H9 (cell line): ENCODE measurements around the gene STX11. TPM values are rescaled to one million over a fixed set of nuclear protein-coding genes. Genes with fewer than 3 reads are reported as not detected.

Experiments used
- DNase-seq: peaks from one replicate; pipeline ENCODE4 v3.0.0-alpha.2; 2017
- H2AFZ ChIP-seq: one replicate; pipeline ENCODE4 v1.6.1; 2013; ENCODE audit warnings: mild to moderate bottlenecking, low read length, control low read depth, moderate library complexity
- H2AK5ac ChIP-seq: 2 replicates; pipeline ENCODE4 v1.6.1; 2013; ENCODE audit warnings: low read length, control low read depth, mixed read lengths; ENCODE audit not compliant: insufficient read length
- H2BK120ac ChIP-seq: one replicate; pipeline ENCODE4 v1.6.1; 2013; ENCODE audit warnings: low read depth, mild to moderate bottlenecking, low read length, control low read depth, inconsistent platforms; ENCODE audit not compliant: poor library complexity, severe bottlenecking
- H2BK12ac ChIP-seq: 2 replicates; pipeline ENCODE4 v1.6.1; 2013; ENCODE audit warnings: low read length, control low read depth, mixed read lengths, low read depth; ENCODE audit not compliant: insufficient read length
- H2BK15ac ChIP-seq: 2 replicates; pipeline ENCODE4 v1.6.1; 2013; ENCODE audit warnings: low read depth, low read length, control low read depth
- H2BK20ac ChIP-seq: one replicate; pipeline ENCODE4 v1.6.1; 2013; ENCODE audit warnings: low read depth, mild to moderate bottlenecking, low read length, control low read depth, inconsistent platforms; ENCODE audit not compliant: poor library complexity, severe bottlenecking
- H2BK5ac ChIP-seq: 2 replicates; pipeline ENCODE4 v1.6.1; 2013; ENCODE audit warnings: low read length, control low read depth, mixed read lengths; ENCODE audit not compliant: insufficient read length
- H3K14ac ChIP-seq: 2 replicates; pipeline ENCODE4 v1.6.1; 2013; ENCODE audit warnings: low read length, control low read depth; ENCODE audit not compliant: insufficient read depth
- H3K18ac ChIP-seq: 2 replicates; pipeline ENCODE4 v1.6.1; 2013; ENCODE audit warnings: low read depth, mild to moderate bottlenecking, mixed read lengths, low read length, control low read depth; ENCODE audit not compliant: insufficient read length
- H3K23ac ChIP-seq: 2 replicates; pipeline ENCODE4 v1.6.1; 2013; ENCODE audit warnings: low read length, control low read depth, mixed read lengths, low read depth; ENCODE audit not compliant: insufficient read length
- H3K23me2 ChIP-seq: 2 replicates; pipeline ENCODE4 v1.6.1; 2013; ENCODE audit warnings: low read depth, mild to moderate bottlenecking, mixed read lengths, low read length, control low read depth; ENCODE audit not compliant: insufficient read length, poor library complexity, severe bottlenecking
- H3K27ac ChIP-seq: 2 replicates; pipeline ENCODE4 v1.5.1; 2013; ENCODE audit warnings: low read length, control low read depth, mixed read lengths, low read depth; ENCODE audit not compliant: insufficient read length
- H3K27me3 ChIP-seq: 2 replicates; pipeline ENCODE4 v1.6.1; 2013; ENCODE audit warnings: low read length, control low read depth, inconsistent platforms; ENCODE audit not compliant: insufficient read depth
- H3K4ac ChIP-seq: 2 replicates; pipeline ENCODE4 v1.6.1; 2013; ENCODE audit warnings: low read depth, mild to moderate bottlenecking, control low read depth, inconsistent platforms, low read length, moderate library complexity
- H3K4me1 ChIP-seq: 2 replicates; pipeline ENCODE4 v1.6.1; 2013; ENCODE audit warnings: low read length, control low read depth, inconsistent platforms; ENCODE audit not compliant: insufficient read depth
- H3K4me2 ChIP-seq: 2 replicates; pipeline ENCODE4 v1.6.1; 2013; ENCODE audit warnings: low read length, control low read depth, mixed read lengths; ENCODE audit not compliant: insufficient read length, insufficient read depth
- H3K56ac ChIP-seq: 2 replicates; pipeline ENCODE4 v1.6.1; 2013; ENCODE audit warnings: low read depth, mild to moderate bottlenecking, mixed read lengths, low read length, control low read depth; ENCODE audit not compliant: insufficient read length
- H3K79me1 ChIP-seq: 2 replicates; pipeline ENCODE4 v1.6.1; 2013; ENCODE audit warnings: low read depth, mild to moderate bottlenecking, moderate library complexity, low read length, control low read depth, inconsistent platforms; ENCODE audit not compliant: insufficient read depth, poor library complexity, severe bottlenecking
- H3K79me2 ChIP-seq: 2 replicates; pipeline ENCODE4 v1.6.1; 2013; ENCODE audit warnings: low read length, control low read depth, inconsistent platforms; ENCODE audit not compliant: insufficient read depth
- H3K9ac ChIP-seq: 2 replicates; pipeline ENCODE4 v1.6.1; 2013; ENCODE audit warnings: low read length, control low read depth, mixed read lengths; ENCODE audit not compliant: insufficient read length; ENCODE audit errors: extremely low read depth
- H3K9me3 ChIP-seq: one replicate; pipeline ENCODE4 v1.6.1; 2013; ENCODE audit warnings: low read depth, low read length, inconsistent platforms; ENCODE audit not compliant: control insufficient read depth
- H3T11ph ChIP-seq: one replicate; pipeline ENCODE4 v1.6.1; 2013; ENCODE audit warnings: mild to moderate bottlenecking, low read length, control low read depth, inconsistent platforms
- H4K20me1 ChIP-seq: one replicate; pipeline ENCODE4 v1.6.1; 2013; ENCODE audit not compliant: control insufficient read depth, insufficient read length, insufficient read depth
- H4K5ac ChIP-seq: 2 replicates; pipeline ENCODE4 v1.6.1; 2013; ENCODE audit warnings: low read depth, mild to moderate bottlenecking, mixed read lengths, low read length, control low read depth; ENCODE audit not compliant: insufficient read length
- H4K8ac ChIP-seq: replicated peaks from 2 replicates; pipeline ENCODE4 v1.6.1; 2013; ENCODE audit warnings: low read length, control low read depth, mixed read lengths, low read depth; ENCODE audit not compliant: insufficient read length
- H4K91ac ChIP-seq: 2 replicates; pipeline ENCODE4 v1.6.1; 2013; ENCODE audit warnings: low read depth, mild to moderate bottlenecking, moderate library complexity, mixed read lengths, low read length, control low read depth; ENCODE audit not compliant: insufficient read length
- H3K27ac Mint-ChIP-seq, 3 experiments: 2 replicates in 2 of 3; 3 replicates in 1 of 3; pipeline ENCODE4 v1.8.0; 2020 to 2021; ENCODE audit warnings: mixed read lengths in 3 of 3, mild to moderate bottlenecking in 1 of 3, moderate library complexity in 1 of 3
- H3K27me3 Mint-ChIP-seq: 2 replicates; pipeline ENCODE4 v1.8.0; 2021; ENCODE audit warnings: low read depth, mild to moderate bottlenecking, moderate library complexity, mixed read lengths
- H3K36me3 Mint-ChIP-seq, 3 experiments: 2 replicates in 2 of 3; 3 replicates in 1 of 3; pipeline ENCODE4 v1.8.0; 2020 to 2021; ENCODE audit warnings: low read depth in 3 of 3, mixed read lengths in 3 of 3; ENCODE audit not compliant: insufficient read depth in 1 of 3
- H3K4me1 Mint-ChIP-seq, 2 experiments: 2 replicates each; pipeline ENCODE4 v1.8.0; 2020; ENCODE audit warnings: mixed read lengths in 2 of 2
- H3K4me3 Mint-ChIP-seq, 2 experiments: 2 replicates in 1 of 2; 3 replicates in 1 of 2; pipeline ENCODE4 v1.8.0; 2020 to 2021; ENCODE audit warnings: mild to moderate bottlenecking in 2 of 2, mixed read lengths in 2 of 2, moderate library complexity in 1 of 2
- H3K9me3 Mint-ChIP-seq, 2 experiments: 2 replicates in 1 of 2; 3 replicates in 1 of 2; pipeline ENCODE4 v1.8.0; 2020; ENCODE audit warnings: mild to moderate bottlenecking in 2 of 2, mixed read lengths in 2 of 2, moderate library complexity in 1 of 2
- WGBS: extraction: QIAGEN DNeasy Blood & Tissue Kit; methylation state at CpG from one replicate; pipeline ENCODE4 v1.1.7; 2013; ENCODE audit warnings: missing lambda C conversion rate, low lambda C conversion rate, mixed read lengths; ENCODE audit not compliant: insufficient read length; ENCODE audit errors: extremely low coverage; 5-methylcytosine and 5-hydroxymethylcytosine counted together
- total RNA-seq: library from RNA; stranded (reverse); gene quantifications from 2 replicates; pipeline ENCODE4 v1.2.1, GENCODE V29; 2021
- TF ChIP-seq, protein P1 (sequence below): fragments of 200-600 bp; sonication (generic); conservative IDR thresholded peaks from 3 replicates; pipeline ENCODE4 v1.8.0; 2021; ENCODE audit warnings: antibody characterized with exemption, mild to moderate bottlenecking

STX11 gene
- total RNA-seq, 1 experiment from 2014 or later: 0.22 TPM

GRCh38 chr6:144144996-144145395 is 5.3 kb upstream of the STX11 start:
- Histone ChIP-seq H3K14ac (no peak overlapping the region), H3K79me2 (no peaks in the 10 kb centered on the region), H3K27me3 (peaks cover 12% of the 10 kb centered on the region), H4K5ac (no peak overlapping the region), H2BK20ac (no peak overlapping the region), H3K4ac (no peak overlapping the region), H3K23me2 (peaks cover 6% of the 10 kb centered on the region), H3K4me1 (no peaks in the 10 kb centered on the region), H3K9me3 (no peaks in the 10 kb centered on the region), H3K79me1 (no peaks in the 10 kb centered on the region), H3K18ac (no peak overlapping the region), H4K20me1 (no peaks in the 10 kb centered on the region), H2BK5ac (no peak overlapping the region), H2BK15ac (no peak overlapping the region), H4K8ac (no peak overlapping the region), H3T11ph (no peak overlapping the region), H3K4me2 (no peak overlapping the region), H2AK5ac (no peak overlapping the region), H3K27ac (no peak overlapping the region), H4K91ac (no peak overlapping the region), H2BK120ac (no peak overlapping the region), H2AFZ (no peak overlapping the region), H2BK12ac (no peak overlapping the region), H3K56ac (no peak overlapping the region), H3K23ac (no peak overlapping the region), H3K9ac (no peak overlapping the region)
- Mint-ChIP-seq H3K4me3 (no peak overlapping the region), H3K36me3 (no peaks in the 10 kb centered on the region), H3K9me3 (no peaks in the 10 kb centered on the region), H3K27ac (no peak overlapping the region), H3K27me3 (peaks cover 50% of the 10 kb centered on the region), H3K4me1 (peaks cover 2% of the 10 kb centered on the region in 2 experiments; a peak in 2 of 4 replicates)
- TF ChIP-seq, protein P1, sequence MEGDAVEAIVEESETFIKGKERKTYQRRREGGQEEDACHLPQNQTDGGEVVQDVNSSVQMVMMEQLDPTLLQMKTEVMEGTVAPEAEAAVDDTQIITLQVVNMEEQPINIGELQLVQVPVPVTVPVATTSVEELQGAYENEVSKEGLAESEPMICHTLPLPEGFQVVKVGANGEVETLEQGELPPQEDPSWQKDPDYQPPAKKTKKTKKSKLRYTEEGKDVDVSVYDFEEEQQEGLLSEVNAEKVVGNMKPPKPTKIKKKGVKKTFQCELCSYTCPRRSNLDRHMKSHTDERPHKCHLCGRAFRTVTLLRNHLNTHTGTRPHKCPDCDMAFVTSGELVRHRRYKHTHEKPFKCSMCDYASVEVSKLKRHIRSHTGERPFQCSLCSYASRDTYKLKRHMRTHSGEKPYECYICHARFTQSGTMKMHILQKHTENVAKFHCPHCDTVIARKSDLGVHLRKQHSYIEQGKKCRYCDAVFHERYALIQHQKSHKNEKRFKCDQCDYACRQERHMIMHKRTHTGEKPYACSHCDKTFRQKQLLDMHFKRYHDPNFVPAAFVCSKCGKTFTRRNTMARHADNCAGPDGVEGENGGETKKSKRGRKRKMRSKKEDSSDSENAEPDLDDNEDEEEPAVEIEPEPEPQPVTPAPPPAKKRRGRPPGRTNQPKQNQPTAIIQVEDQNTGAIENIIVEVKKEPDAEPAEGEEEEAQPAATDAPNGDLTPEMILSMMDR: no peak
- DNase-seq: no peak
- no CpG with 5 or more reads among the region's 1 CpG for WGBS
